ENCODE measurements around the gene KDELR3.

The KDELR3 gene

GRCh38 chr22:38513063-38513462, 45.2 kb downstream of the KDELR3 start:
- no peak for FAIRE-seq
- no peak for DNase-seq (ENCODE audit: low spot score)

- FAIRE-seq (no peak), DNase-seq (ENCODE audit: low spot score) (no peak)
Observed at GRCh38 chr22:38518620-38519019, 50.7 kb downstream of the KDELR3 start.

- DNase-seq (ENCODE audit: low spot score), result no peak
- no peak for FAIRE-seq
Observed at GRCh38 chr22:38519453-38520250, 51.8 kb downstream of the KDELR3 start.

- no peak for FAIRE-seq
- DNase-seq (ENCODE audit: low spot score), result no peak
Observed at GRCh38 chr22:38523029-38523428, 55.1 kb downstream of the KDELR3 start.

GRCh38 chr22:38523479-38523878, 55.6 kb downstream of the KDELR3 start:
- no peak for DNase-seq (ENCODE audit: low spot score)

GRCh38 chr22:38524429-38524828, 56.5 kb downstream of the KDELR3 start:
- FAIRE-seq (no peak), DNase-seq (ENCODE audit: low spot score) (no peak)

More at GRCh38 chr22:38523479-38523878, 55.6 kb downstream of the KDELR3 start:
- no peak for FAIRE-seq

- FAIRE-seq, result no peak
Observed at GRCh38 chr22:38531251-38531938, 63.5 kb downstream of the KDELR3 start.

More at GRCh38 chr22:38531251-38531938, 63.5 kb downstream of the KDELR3 start:
- DNase-seq (ENCODE audit: low spot score), result no peak

Measured in RCC 7860 (cell line).